SK-N-SH (cell line): ENCODE measurements around the gene ZC3H4. TPM values are rescaled to one million over a fixed set of nuclear protein-coding genes. Genes with fewer than 3 reads are reported as not detected.

Experiments
- CTCF ChIA-PET: fragments of 300-600, 350-600 bp; formaldehyde crosslinking; extraction: SDS; loops from one replicate; lab custom pipeline; 2021; lab: Yijun Ruan, JAX
- POLR2A ChIA-PET: fragments of 350-600 bp; sonication (Branson Sonifier 250); formaldehyde crosslinking; extraction: SDS; loops from one replicate; lab custom pipeline; 2020; ENCODE audit warnings: antibody characterized with exemption, inconsistent platforms; lab: Yijun Ruan, JAX
- DNase-seq: peaks from one replicate; pipeline ENCODE4 v3.0.0; 2012
- H2AFZ ChIP-seq: fragments of 200-600 bp; sonication (generic); 2 replicates; pipeline ENCODE4 v1.8.1; 2016; ENCODE audit warnings: antibody characterized with exemption, mild to moderate bottlenecking, low read depth
- H3F3A ChIP-seq: fragments of 200-600 bp; sonication (generic); replicated peaks from 2 replicates; pipeline ENCODE3; 2016; ENCODE audit warnings: antibody characterized with exemption, mild to moderate bottlenecking; ENCODE audit not compliant: insufficient read depth
- H3K27ac ChIP-seq, 2 experiments: fragments of 200-500 bp in 1 of 2; fragments of 200-600 bp in 1 of 2; sonication (Bioruptor generic) in 1 of 2; sonication (generic), shearing (Covaris generic) in 1 of 2; 2 replicates each; pipeline versions ENCODE4 v1.5.1 to v1.6.1; 2014 to 2016; ENCODE audit warnings: low read depth in 2 of 2, inconsistent platforms in 1 of 2, low read length in 1 of 2, mild to moderate bottlenecking in 1 of 2, mixed read lengths in 1 of 2
- H3K27me3 ChIP-seq: fragments of 200-600 bp; sonication (generic), shearing (Covaris generic); 2 replicates; pipeline ENCODE4 v1.6.1; 2016; ENCODE audit warnings: mixed run types; ENCODE audit not compliant: insufficient read depth
- H3K36me3 ChIP-seq, 2 experiments: fragments of 200-500 bp in 1 of 2; fragments of 200-600 bp in 1 of 2; sonication (Bioruptor generic) in 1 of 2; sonication (generic) in 1 of 2; replicated peaks in 1 of 2; 2 replicates each; pipeline versions ENCODE3 to v1.5.1; 2014 to 2016; ENCODE audit warnings: low read length in 1 of 2, mild to moderate bottlenecking in 1 of 2; ENCODE audit not compliant: insufficient read depth in 2 of 2, control insufficient read depth in 1 of 2
- H3K4me1 ChIP-seq, 2 experiments: fragments of 200-500 bp in 1 of 2; fragments of 200-600 bp in 1 of 2; sonication (Bioruptor generic) in 1 of 2; sonication (generic), shearing (Covaris generic) in 1 of 2; 2 replicates each; pipeline versions ENCODE4 v1.5.1 to v1.6.1; 2014 to 2016; ENCODE audit warnings: low read depth in 1 of 2, low read length in 1 of 2, mixed run types in 1 of 2; ENCODE audit not compliant: insufficient read depth in 2 of 2, control insufficient read depth in 1 of 2
- H3K4me2 ChIP-seq: fragments of 200-600 bp; sonication (generic), shearing (Covaris generic); 2 replicates; pipeline ENCODE4 v1.6.1; 2017; ENCODE audit warnings: mixed run types
- H3K4me3 ChIP-seq, 2 experiments: fragments of 200-500 bp in 1 of 2; fragments of 200-600 bp in 1 of 2; sonication (Bioruptor generic) in 1 of 2; sonication (generic), shearing (Covaris generic) in 1 of 2; 2 replicates each; pipeline versions ENCODE4 v1.5.1 to v1.8.1; 2014 to 2016; ENCODE audit warnings: low read depth in 2 of 2, inconsistent platforms in 1 of 2, low read length in 1 of 2, mild to moderate bottlenecking in 1 of 2, mixed read lengths in 1 of 2, moderate library complexity in 1 of 2
- H3K79me2 ChIP-seq: fragments of 200-600 bp; sonication (generic); 2 replicates; pipeline ENCODE4 v1.8.1; 2017; ENCODE audit warnings: mild to moderate bottlenecking; ENCODE audit not compliant: insufficient read depth
- H3K9ac ChIP-seq: fragments of 200-600 bp; sonication (generic); 2 replicates; pipeline ENCODE4 v1.6.1; 2017; ENCODE audit warnings: mixed run types
- H3K9me2 ChIP-seq: fragments of 200-600 bp; sonication (generic); 2 replicates; pipeline ENCODE4 v1.6.1; 2017; ENCODE audit warnings: mixed run types
- H3K9me3 ChIP-seq: fragments of 200-600 bp; sonication (generic); 2 replicates; pipeline ENCODE4 v1.6.1; 2017; ENCODE audit warnings: mixed run types, mild to moderate bottlenecking, moderate library complexity
- H4K20me1 ChIP-seq: fragments of 200-600 bp; sonication (generic); 2 replicates; pipeline ENCODE4 v1.6.1; 2017; ENCODE audit warnings: mild to moderate bottlenecking, mixed run types; ENCODE audit not compliant: insufficient read depth
- CHD2 ChIP-seq: fragments of 150-350 bp; IDR thresholded peaks from 2 replicates; pipeline ENCODE4 v1.6.1; 2018; ENCODE audit warnings: low read length; ENCODE audit not compliant: partially characterized antibody
- ELF1 ChIP-seq: IDR thresholded peaks from 2 replicates; pipeline ENCODE4 v1.4.0; 2012
- EP300 ChIP-seq, 2 experiments: IDR thresholded peaks; 2 replicates each; pipeline versions ENCODE4 v1.4.0 to v1.6.1; 2012; ENCODE audit warnings: borderline replicate concordance in 1 of 2, low read depth in 1 of 2, low read length in 1 of 2
- EZH2phosphoT487 ChIP-seq: fragments of 200-600 bp; sonication (generic); IDR thresholded peaks from 2 replicates; pipeline ENCODE4 v1.6.1; 2017; ENCODE audit warnings: low read depth, mixed run types, mild to moderate bottlenecking, antibody characterized with exemption, moderate library complexity, borderline replicate concordance
- FOXJ3 ChIP-seq: sonication (generic); formaldehyde crosslinking; IDR thresholded peaks from 2 replicates; pipeline ENCODE4 v1.5.1; 2020; ENCODE audit warnings: mild to moderate bottlenecking, missing genetic modification reagents
- FOXM1 ChIP-seq: IDR thresholded peaks from 2 replicates; pipeline ENCODE4 v1.4.0; 2012; ENCODE audit warnings: low read depth, mild to moderate bottlenecking
- IRF3 ChIP-seq: fragments of 150-350 bp; IDR thresholded peaks from 2 replicates; pipeline ENCODE4 v1.6.1; 2016; ENCODE audit warnings: mild to moderate bottlenecking, low read depth, low read length
- MAX ChIP-seq: IDR thresholded peaks from 2 replicates; pipeline ENCODE4 v1.4.0; 2012; ENCODE audit warnings: low read depth
- MEF2A ChIP-seq: IDR thresholded peaks from 2 replicates; pipeline ENCODE4 v1.4.0; 2012; ENCODE audit warnings: low read depth, borderline replicate concordance
- NFIC ChIP-seq: IDR thresholded peaks from 2 replicates; pipeline ENCODE4 v1.4.0; 2012; ENCODE audit warnings: borderline replicate concordance
- NRF1 ChIP-seq: IDR thresholded peaks from 2 replicates; pipeline ENCODE4 v1.6.1; 2012; ENCODE audit warnings: low read depth, mild to moderate bottlenecking, low read length
- RAD21 ChIP-seq: IDR thresholded peaks from 2 replicates; pipeline ENCODE4 v1.6.1; 2012; ENCODE audit warnings: mild to moderate bottlenecking, low read length
- RCOR1 ChIP-seq: fragments of 150-350 bp; IDR thresholded peaks from 2 replicates; pipeline ENCODE4 v1.6.1; 2017; ENCODE audit warnings: antibody characterized with exemption, low read length
- RFX5 ChIP-seq: IDR thresholded peaks from 2 replicates; pipeline ENCODE4 v1.6.1; 2012; ENCODE audit warnings: mild to moderate bottlenecking, improper control_type of control experiment, low read length
- RXRA ChIP-seq: IDR thresholded peaks from 2 replicates; pipeline ENCODE4 v1.4.0; 2012; ENCODE audit warnings: low read depth, mild to moderate bottlenecking, borderline replicate concordance
- SIN3A ChIP-seq: IDR thresholded peaks from 2 replicates; pipeline ENCODE4 v1.6.1; 2012; ENCODE audit warnings: low read depth, mild to moderate bottlenecking, low read length, moderate library complexity, borderline replicate concordance
- TAF1 ChIP-seq: IDR thresholded peaks from 2 replicates; pipeline ENCODE4 v1.6.1; 2012; ENCODE audit warnings: low read depth, mild to moderate bottlenecking, low read length, moderate library complexity, borderline replicate concordance
- TCF12 ChIP-seq: IDR thresholded peaks from 2 replicates; pipeline ENCODE4 v1.4.0; 2012
- USF1 ChIP-seq: IDR thresholded peaks from 2 replicates; pipeline ENCODE4 v1.4.0; 2012; ENCODE audit warnings: low read depth, borderline replicate concordance
- USF2 ChIP-seq: fragments of 150-350 bp; IDR thresholded peaks from 2 replicates; pipeline ENCODE4 v1.6.1; 2017; ENCODE audit warnings: antibody characterized with exemption, low read length, low read depth, borderline replicate concordance
- YY1 ChIP-seq: IDR thresholded peaks from 2 replicates; pipeline ENCODE4 v1.4.0; 2012; ENCODE audit warnings: low read depth, mild to moderate bottlenecking
- ZBTB33 ChIP-seq: IDR thresholded peaks from 2 replicates; pipeline ENCODE4 v1.4.0; 2012; ENCODE audit warnings: low read depth, borderline replicate concordance
- WGBS: methylation state at CpG from one replicate; pipeline ENCODE4 v1.1.6; 2017; ENCODE audit warnings: low lambda C conversion rate; 5-methylcytosine and 5-hydroxymethylcytosine counted together
- polyA plus RNA-seq, 3 experiments: library from polyadenylated mRNA; depleted of rRNA; stranded (reverse); fragments of >200 nt; gene quantifications; 2 replicates each; pipeline ENCODE4 v1.2.3, GENCODE V29; 2012

ZC3H4 gene
- polyA plus RNA-seq, 1 of the 3 experiments (the other 2 are of a cell fraction) = 7.6 TPM

GRCh38 chr19:47039239-47039874 is 74.2 kb downstream of the ZC3H4 start:
- TF ChIP-seq FOXM1 (no peak), RAD21 (no peak), ZBTB33 (no peak), ELF1 (no peak), NFIC (no peak), MEF2A (no peak), IRF3 (no peak), EZH2phosphoT487 (no peak), TCF12 (no peak), SIN3A (no peak), FOXJ3 (CRISPR knock-in tag) (no peak), USF1 (no peak), RXRA (no peak)
- TF ChIP-seq, all 33 proteins: peak for 0

GRCh38 chr19:47037766-47038165 is 75.8 kb downstream of the ZC3H4 start:
- Histone ChIP-seq H3K27ac (no peak overlapping the region), H3K4me1 (peaks cover 0 to 5% of the 10 kb centered on the region in 2 experiments; a peak in 1 of 4 replicates), H3K9ac (no peak overlapping the region), H3K27me3 (no peaks in the 10 kb centered on the region), H2AFZ (no peak overlapping the region), H3K79me2 (no peaks in the 10 kb centered on the region), H3F3A (no peaks in the 10 kb centered on the region), H3K9me2 (no peaks in the 10 kb centered on the region), H3K9me3 (no peaks in the 10 kb centered on the region), H3K4me3 (no peak overlapping the region), H3K36me3 (no peaks in the 10 kb centered on the region), H4K20me1 (no peaks in the 10 kb centered on the region), H3K4me2 (no peak overlapping the region)
- 73% methylated on average over 1 of the region's 1 CpG for WGBS
- CTCF ChIA-PET = interaction anchor here (2.1 to 2.7 kb wide), 2 partner anchors 9 to 25 kb away, joined by 11 to 17 read pairs; no protein-coding TSS in a partner anchor
- POLR2A ChIA-PET = interaction anchor here (0.8 kb wide), 1 partner anchor 10 kb away, joined by 3 read pairs; no protein-coding TSS in a partner anchor
- DNase-seq = peak; percentile 24
- TF ChIP-seq MAX = no peak
- no peak for TF ChIP-seq RFX5
- TF ChIP-seq EP300 (IDR thresholded peaks at IDR 0.05; ENCODE audit: borderline replicate concordance in 1 of 2, low read depth in 1 of 2, low read length in 1 of 2) = no peak
- TF ChIP-seq USF2 = no peak
- no peak for TF ChIP-seq CHD2
- no peak for TF ChIP-seq TAF1
- TF ChIP-seq MEF2A = no peak
- TF ChIP-seq RCOR1 = no peak
- no peak for TF ChIP-seq NFIC
- no peak for TF ChIP-seq FOXJ3 (CRISPR knock-in tag)
- TF ChIP-seq YY1 = no peak
- TF ChIP-seq USF1 = no peak
- TF ChIP-seq SIN3A = no peak
- TF ChIP-seq NRF1 = no peak

More at GRCh38 chr19:47039239-47039874, 74.2 kb downstream of the ZC3H4 start:
- Histone ChIP-seq H3K4me3 (no peak overlapping the region), H3K36me3 (no peaks in the 10 kb centered on the region), H3K27ac (no peak overlapping the region), H3K9me2 (no peaks in the 10 kb centered on the region), H3K9me3 (no peaks in the 10 kb centered on the region), H3K79me2 (no peaks in the 10 kb centered on the region), H4K20me1 (no peaks in the 10 kb centered on the region), H3K27me3 (no peaks in the 10 kb centered on the region), H3K4me1 (peaks cover 0 to 5% of the 10 kb centered on the region in 2 experiments; a peak in 1 of 4 replicates), H2AFZ (no peak overlapping the region), H3K9ac (no peak overlapping the region), H3F3A (no peaks in the 10 kb centered on the region), H3K4me2 (no peak overlapping the region)
- DNase-seq = no peak
- POLR2A ChIA-PET = no interaction called here
- CTCF ChIA-PET = no interaction called here
- whole genome bisulfite sequencing = 94% methylated on average over 8 of the region's 17 CpGs
